Testis (tissue), 3 donors: ENCODE data around the gene GREB1. TPM values are rescaled to one million over a fixed set of nuclear protein-coding genes. Genes with fewer than 3 reads are reported as not detected.

Source experiments
- DNase-seq: peaks from one replicate; pipeline ENCODE4 v3.0.0-alpha.2; 2019
- H3K27ac ChIP-seq, 2 donors: fragments of 200-600 bp; sonication (generic); one replicate each; pipeline ENCODE4 v1.5.1; 2019
- H3K27me3 ChIP-seq: fragments of 200-600 bp; sonication (generic); one replicate; pipeline ENCODE4 v1.5.1; 2019
- H3K36me3 ChIP-seq: fragments of 200-600 bp; sonication (generic); one replicate; pipeline ENCODE4 v1.5.1; 2017; ENCODE audit warnings: low read depth; ENCODE audit errors: missing control alignments
- H3K4me1 ChIP-seq: fragments of 200-600 bp; sonication (generic); one replicate; pipeline ENCODE4 v1.5.1; 2019
- H3K4me3 ChIP-seq, 2 donors: fragments of 200-600 bp; sonication (generic); one replicate each; pipeline ENCODE4 v1.5.1; 2017 to 2019
- H3K9me3 ChIP-seq: fragments of 200-600 bp; sonication (generic); one replicate; pipeline ENCODE4 v1.5.1; 2017
- POLR2A ChIP-seq: fragments of 450-650 bp; IDR thresholded peaks from one replicate; pipeline ENCODE4 v1.6.1; 2017; ENCODE audit warnings: antibody characterized with exemption, mild to moderate bottlenecking, moderate library complexity
- WGBS, 2 donors: methylation state at CpG; one replicate each; pipeline ENCODE4 v1.1.5; 2018; 5-methylcytosine and 5-hydroxymethylcytosine counted together
- intact Hi-C: fragments of 100-400 bp; cut with DNase I; formaldehyde crosslinking; loops from one replicate; pipeline ENCODE4 v1.15.1; 2023; ENCODE audit warnings: low total_unique reads
- polyA plus RNA-seq: library from polyadenylated mRNA; stranded (reverse); fragments of 350-450 nt; fragmentation: Illumina TruSeq; extraction: RNeasy Lipid Tissue Mini Kit (QIAGEN cat#74804); gene quantifications from one replicate; pipeline ENCODE4 v1.2.3, GENCODE V29; 2014; ENCODE audit warnings: low read depth, low replicate concordance; ENCODE audit not compliant: insufficient read depth
- total RNA-seq, 2 donors: library from RNA; depleted of rRNA; stranded (reverse); fragments of >200 nt; gene quantifications; one replicate each; pipeline ENCODE4 v1.2.3, GENCODE V29; 2016
- TF ChIP-seq, protein P1 (sequence below), 3 experiments: fragments of 450-650 bp in 2 of 3; fragments of 200-600 bp in 1 of 3; sonication (generic) in 1 of 3; IDR thresholded peaks; one replicate each; pipeline ENCODE4 v1.5.1; 2016 to 2019; ENCODE audit warnings: antibody characterized with exemption in 3 of 3, mild to moderate bottlenecking in 2 of 3, moderate library complexity in 1 of 3

GREB1 gene
- total and polyA plus RNA-seq, 3 donors from 2014 or later: 29.8 to 136 (median 91.0) TPM

DNA sequence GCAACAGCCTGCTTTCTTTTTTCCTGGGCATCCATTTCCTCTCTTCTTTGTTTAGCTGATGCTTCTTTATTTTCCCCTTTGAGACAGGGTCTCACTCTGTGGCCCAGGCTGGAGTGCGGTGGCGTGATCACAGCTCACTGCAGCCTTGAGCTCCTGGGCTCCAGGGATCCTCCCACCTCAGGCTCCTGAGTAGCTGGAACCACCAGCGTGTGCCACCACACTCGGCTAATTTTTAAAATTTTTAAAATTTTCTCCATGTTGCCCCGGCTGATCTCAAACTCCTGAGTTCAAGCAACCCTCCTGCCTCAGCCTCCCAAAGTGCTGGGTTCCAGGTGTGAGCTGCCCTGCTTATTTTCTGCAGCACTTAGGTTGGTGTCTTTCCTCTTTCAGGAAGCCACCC lies 77.4 kb downstream of the GREB1 start:
- peak overlapping the region; percentile 59 to 87 for H3K27ac ChIP-seq

DNA sequence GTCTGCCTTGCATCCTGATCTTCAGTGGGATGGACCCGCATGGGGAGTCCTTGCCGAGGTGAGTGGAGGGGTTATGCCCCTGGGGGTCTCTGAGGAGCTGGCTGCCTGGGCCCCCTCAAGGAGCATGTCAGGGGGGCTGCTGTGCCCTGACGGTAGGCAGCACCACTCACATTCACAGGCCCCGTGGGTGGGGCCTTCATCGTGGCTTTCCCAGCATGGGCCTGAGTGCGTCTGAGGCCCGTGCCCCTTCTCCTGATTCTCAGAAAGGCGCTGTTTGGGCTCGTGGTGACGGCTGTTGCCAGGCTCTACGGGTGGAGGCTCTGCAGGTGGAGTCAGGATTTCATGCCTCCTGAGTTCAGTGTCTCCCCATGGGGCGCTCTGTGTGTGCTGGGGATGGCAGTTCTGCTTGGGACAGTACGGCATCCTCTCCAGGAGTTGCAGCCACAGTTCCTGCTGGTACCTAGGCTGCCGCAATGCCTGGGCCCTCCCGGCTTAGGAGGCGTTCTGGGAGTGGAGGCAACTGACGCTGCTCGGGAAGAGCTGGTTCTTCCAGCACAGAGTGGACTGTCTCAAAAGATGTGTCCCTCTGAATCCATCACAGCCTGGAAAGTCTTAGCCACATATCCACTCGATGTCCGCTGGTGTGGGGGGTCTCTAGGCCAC lies 78.8 kb downstream of the GREB1 start:
- no peak for TF ChIP-seq POLR2A
- TF ChIP-seq, protein P1, sequence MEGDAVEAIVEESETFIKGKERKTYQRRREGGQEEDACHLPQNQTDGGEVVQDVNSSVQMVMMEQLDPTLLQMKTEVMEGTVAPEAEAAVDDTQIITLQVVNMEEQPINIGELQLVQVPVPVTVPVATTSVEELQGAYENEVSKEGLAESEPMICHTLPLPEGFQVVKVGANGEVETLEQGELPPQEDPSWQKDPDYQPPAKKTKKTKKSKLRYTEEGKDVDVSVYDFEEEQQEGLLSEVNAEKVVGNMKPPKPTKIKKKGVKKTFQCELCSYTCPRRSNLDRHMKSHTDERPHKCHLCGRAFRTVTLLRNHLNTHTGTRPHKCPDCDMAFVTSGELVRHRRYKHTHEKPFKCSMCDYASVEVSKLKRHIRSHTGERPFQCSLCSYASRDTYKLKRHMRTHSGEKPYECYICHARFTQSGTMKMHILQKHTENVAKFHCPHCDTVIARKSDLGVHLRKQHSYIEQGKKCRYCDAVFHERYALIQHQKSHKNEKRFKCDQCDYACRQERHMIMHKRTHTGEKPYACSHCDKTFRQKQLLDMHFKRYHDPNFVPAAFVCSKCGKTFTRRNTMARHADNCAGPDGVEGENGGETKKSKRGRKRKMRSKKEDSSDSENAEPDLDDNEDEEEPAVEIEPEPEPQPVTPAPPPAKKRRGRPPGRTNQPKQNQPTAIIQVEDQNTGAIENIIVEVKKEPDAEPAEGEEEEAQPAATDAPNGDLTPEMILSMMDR (IDR thresholded peaks at IDR 0.05): no peak
- H3K4me1 ChIP-seq: peaks cover 7% of the 10 kb centered on the region
- no peak overlapping the region for H3K4me3 ChIP-seq
- DNase-seq: no peak
- H3K27ac ChIP-seq: peak overlapping the region in 1 of 2 donors; percentile 58
- H3K36me3 ChIP-seq: no peaks in the 10 kb centered on the region
- WGBS, 2 donors: 90 to 93% methylated on average over 8 to 18 of the region's 20 CpGs
- no peaks in the 10 kb centered on the region for H3K9me3 ChIP-seq
- no peaks in the 10 kb centered on the region for H3K27me3 ChIP-seq
- intact Hi-C loops: no loop called here

More for the DNA sequence above, 77.4 kb downstream of the GREB1 start:
- WGBS, 2 donors: 87 to 92% methylated on average over 5 of the region's 5 CpGs
- TF ChIP-seq POLR2A: no peak
- TF ChIP-seq, protein P1 (IDR thresholded peaks at IDR 0.05): no peak
- intact Hi-C loops: no loop called here
- peaks cover 8% of the 10 kb centered on the region for H3K4me1 ChIP-seq
- H3K36me3 ChIP-seq: no peaks in the 10 kb centered on the region
- H3K9me3 ChIP-seq: no peaks in the 10 kb centered on the region
- no peak for DNase-seq
- no peak overlapping the region for H3K4me3 ChIP-seq
- no peaks in the 10 kb centered on the region for H3K27me3 ChIP-seq

DNA sequence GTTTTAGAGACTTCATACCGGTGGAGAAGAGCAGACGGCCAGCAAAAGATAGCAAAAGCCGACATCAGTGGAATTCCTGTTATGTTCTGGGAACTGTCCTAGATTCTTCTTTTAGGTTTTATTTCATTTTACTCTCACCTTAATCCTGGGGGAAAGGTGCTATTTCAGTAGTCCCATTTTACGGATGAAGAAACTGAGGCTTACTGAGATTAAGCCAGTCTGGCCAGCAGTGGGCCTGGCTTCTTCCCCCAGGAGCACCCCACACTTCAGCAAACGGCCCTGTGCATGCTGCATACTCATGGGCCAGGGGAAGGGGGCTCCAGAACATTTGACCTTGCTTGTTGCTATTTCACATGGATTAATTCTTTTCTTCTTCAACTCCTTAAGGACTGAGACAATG lies 79.5 kb downstream of the GREB1 start:
- no peaks in the 10 kb centered on the region for H3K36me3 ChIP-seq
- WGBS, 2 donors: 87 to 89% methylated on average over 5 of the region's 5 CpGs
- intact Hi-C loops: no loop called here

DNA sequence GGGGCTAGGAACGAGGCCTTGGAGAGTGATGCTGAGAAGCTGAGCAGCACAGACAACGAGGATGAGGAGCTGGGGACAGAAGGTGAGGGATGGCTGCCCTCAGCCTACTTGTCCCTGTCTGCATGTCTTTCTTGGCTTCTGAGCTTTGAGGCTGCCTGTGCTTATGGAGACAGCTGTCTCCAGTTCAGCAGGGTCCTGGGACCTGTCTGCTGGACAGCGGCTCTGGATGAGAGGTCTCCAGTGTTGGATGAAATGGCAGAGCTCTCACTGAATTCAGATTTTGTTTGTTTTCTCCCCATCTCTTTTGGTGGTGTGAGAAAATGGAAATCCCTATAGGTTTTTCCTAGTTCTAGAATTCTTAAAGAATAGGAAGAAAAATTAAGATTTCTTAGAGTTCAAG lies 81.4 kb downstream of the GREB1 start:
- no peaks in the 10 kb centered on the region for H3K9me3 ChIP-seq
- H3K36me3 ChIP-seq: no peaks in the 10 kb centered on the region
- intact Hi-C loops: no loop called here
- no peak overlapping the region for H3K27ac ChIP-seq
- no peaks in the 10 kb centered on the region for H3K27me3 ChIP-seq
- peaks cover 4% of the 10 kb centered on the region for H3K4me1 ChIP-seq
- H3K4me3 ChIP-seq: no peak overlapping the region
- DNase-seq: no peak
- no peak for TF ChIP-seq POLR2A
- TF ChIP-seq, protein P1 (IDR thresholded peaks at IDR 0.05): no peak
- 86 to 93% methylated on average over 3 of the region's 3 CpGs for WGBS, 2 donors

More for the DNA sequence above, 79.5 kb downstream of the GREB1 start:
- TF ChIP-seq POLR2A: no peak
- TF ChIP-seq, protein P1 (IDR thresholded peaks at IDR 0.05): no peak
- Histone ChIP-seq H3K4me1 (peaks cover 4% of the 10 kb centered on the region), H3K4me3 (no peak overlapping the region), H3K27me3 (no peaks in the 10 kb centered on the region), H3K9me3 (no peaks in the 10 kb centered on the region), H3K27ac (no peak overlapping the region)
- DNase-seq: no peak
